BJ (cell line): ENCODE measurements around the gene SHMT2. TPM values are rescaled to one million over a fixed set of nuclear protein-coding genes. Genes with fewer than 3 reads are reported as not detected.

ENCODE experiments used
- CTCF ChIA-PET: fragments of 350-600 bp; formaldehyde crosslinking; extraction: SDS; loops from one replicate; lab custom pipeline; 2021; ENCODE audit warnings: antibody characterized with exemption, inconsistent platforms; lab: Yijun Ruan, JAX
- POLR2A ChIA-PET: fragments of 300-600 bp; sonication (Branson Sonifier 250); formaldehyde crosslinking; extraction: SDS; loops from one replicate; lab custom pipeline; 2021; ENCODE audit warnings: antibody characterized with exemption; lab: Charles Lee
- DNase-seq: peaks from one replicate; pipeline ENCODE4 v3.0.0-alpha.2; 2011; ENCODE audit warnings: low read depth
- H3K27me3 ChIP-seq: 2 replicates; pipeline ENCODE4 v1.6.0; 2011; ENCODE audit warnings: low read length; ENCODE audit not compliant: control insufficient read depth, insufficient read depth
- H3K36me3 ChIP-seq: 2 replicates; pipeline ENCODE4 v1.5.1; 2011; ENCODE audit warnings: low read length; ENCODE audit not compliant: control insufficient read depth, insufficient read depth
- H3K4me3 ChIP-seq: 2 replicates; pipeline ENCODE4 v1.5.1; 2011; ENCODE audit warnings: low read depth, mild to moderate bottlenecking, control low read depth, low read length
- CTCF ChIP-seq: IDR thresholded peaks from 2 replicates; pipeline ENCODE4 v1.5.1; 2011; ENCODE audit warnings: low read depth, mild to moderate bottlenecking, control low read depth, inconsistent platforms, low read length, moderate library complexity; ENCODE audit not compliant: insufficient read depth
- polyA plus RNA-seq: library from polyadenylated mRNA; depleted of rRNA; stranded (reverse); fragments of >200 nt; gene quantifications from 2 replicates; pipeline ENCODE4 v1.2.3, GENCODE V29; 2011

SHMT2 gene
- polyA plus RNA-seq, 1 experiment: 550 TPM

GRCh38 chr12:57239587-57240065 is 10.1 kb downstream of the SHMT2 start:
- no peak for TF ChIP-seq CTCF
- peaks cover 12% of the 10 kb centered on the region for H3K36me3 ChIP-seq
- no peaks in the 10 kb centered on the region; the same call in 1 of the 2 replicates for H3K27me3 ChIP-seq
- ChIA-PET CTCF (interaction anchor here (0.8 to 14.1 kb wide), 28 partner anchors 11 to 235 kb away, joined by 3 to 334 read pairs (median 5); partner anchors contain the start of genes INHBE, NEMP1, NXPH4 and SHMT2), POLR2A (interaction anchor here (0.7 to 1.0 kb wide), 4 partner anchors 10 to 121 kb away, joined by 4 to 5 read pairs (median 4); partner anchors contain the start of gene SHMT2)
- peak overlapping the region; percentile 60 for H3K4me3 ChIP-seq
- no peak for DNase-seq

- TF ChIP-seq CTCF: peak; percentile 22
- CTCF ChIA-PET: interaction anchor here (0.9 to 14.1 kb wide), 22 partner anchors 12 to 234 kb away, joined by 3 to 334 read pairs (median 6); partner anchors contain the start of genes INHBE, NEMP1, NXPH4 and SHMT2
- Histone ChIP-seq H3K27me3 (no peaks in the 10 kb centered on the region; the same call in 1 of the 2 replicates), H3K36me3 (peaks cover 7% of the 10 kb centered on the region; the same call in 1 of the 2 replicates), H3K4me3 (peak overlapping the region; percentile 60)
- no peak for DNase-seq
- POLR2A ChIA-PET: interaction anchor here (0.5 to 1.1 kb wide), 4 partner anchors 10 to 854 kb away, joined by 3 to 7 read pairs (median 5); partner anchors contain the start of gene SHMT2
Measured at GRCh38 chr12:57240066-57240921, 10.8 kb downstream of the SHMT2 start.

GRCh38 chr12:57240926-57241401 is 11.5 kb downstream of the SHMT2 start:
- Histone ChIP-seq H3K36me3 (peaks cover 3% of the 10 kb centered on the region; the same call in 1 of the 2 replicates), H3K27me3 (no peaks in the 10 kb centered on the region; the same call in 1 of the 2 replicates), H3K4me3 (peak overlapping the region; percentile 60)
- TF ChIP-seq CTCF: no peak
- CTCF ChIA-PET: interaction anchor here (0.9 to 14.1 kb wide), 15 partner anchors 11 to 217 kb away, joined by 3 to 334 read pairs (median 13); partner anchors contain the start of genes INHBE, NXPH4, SHMT2 and STAC3
- no peak for DNase-seq
- POLR2A ChIA-PET: interaction anchor here (0.5 to 1.1 kb wide), 2 partner anchors 11 to 854 kb away, joined by 3 to 7 read pairs; partner anchors contain the start of gene SHMT2

- no peak for TF ChIP-seq CTCF
- DNase-seq: no peak
- peak overlapping the region; percentile 17 for H3K4me3 ChIP-seq
- H3K27me3 ChIP-seq: no peaks in the 10 kb centered on the region; the same call in 1 of the 2 replicates
- CTCF ChIA-PET: interaction anchor here (0.9 to 14.1 kb wide), 21 partner anchors 10 to 224 kb away, joined by 3 to 334 read pairs (median 7); partner anchors contain the start of genes INHBE, NEMP1, NXPH4 and SHMT2
- POLR2A ChIA-PET: no interaction called here
- H3K36me3 ChIP-seq: no peaks in the 10 kb centered on the region
Measured at GRCh38 chr12:57241402-57242310, 12.1 kb downstream of the SHMT2 start.
